GM12891 (cell line): ENCODE results near the gene TIAM1.

Experiments used
- DNase-seq: peaks from one replicate; pipeline ENCODE4 v3.0.0; 2011; ENCODE audit warnings: low spot score; ENCODE audit not compliant: insufficient read length
- FAIRE-seq: peaks from 2 replicates; lab custom pipeline; 2011; peaks lifted over from hg19 to GRCh38; lab: Jason Lieb, UNC
- PAX5 ChIP-seq: IDR thresholded peaks from 2 replicates; pipeline ENCODE4 v1.6.1; 2011; ENCODE audit warnings: low read length, moderate library complexity, mild to moderate bottlenecking; ENCODE audit not compliant: insufficient read depth, severe bottlenecking
- POLR2A ChIP-seq: IDR thresholded peaks from 2 replicates; pipeline ENCODE4 v1.6.1; 2011; ENCODE audit warnings: low read depth, low read length, control low read depth
- POLR2AphosphoS5 ChIP-seq: IDR thresholded peaks from 2 replicates; pipeline ENCODE4 v1.6.1; 2011; ENCODE audit warnings: low read depth, low read length, control low read depth
- POU2F2 ChIP-seq: IDR thresholded peaks from 2 replicates; pipeline ENCODE4 v1.6.1; 2011; ENCODE audit warnings: low read depth, mild to moderate bottlenecking, control low read depth, low read length, moderate library complexity
- SPI1 ChIP-seq: IDR thresholded peaks from 2 replicates; pipeline ENCODE4 v1.6.1; 2011; ENCODE audit warnings: low read depth, low read length, control low read depth
- TAF1 ChIP-seq: IDR thresholded peaks from 2 replicates; pipeline ENCODE4 v1.6.1; 2011; ENCODE audit warnings: low read depth, low read length, control low read depth

Gene TIAM1

DNA sequence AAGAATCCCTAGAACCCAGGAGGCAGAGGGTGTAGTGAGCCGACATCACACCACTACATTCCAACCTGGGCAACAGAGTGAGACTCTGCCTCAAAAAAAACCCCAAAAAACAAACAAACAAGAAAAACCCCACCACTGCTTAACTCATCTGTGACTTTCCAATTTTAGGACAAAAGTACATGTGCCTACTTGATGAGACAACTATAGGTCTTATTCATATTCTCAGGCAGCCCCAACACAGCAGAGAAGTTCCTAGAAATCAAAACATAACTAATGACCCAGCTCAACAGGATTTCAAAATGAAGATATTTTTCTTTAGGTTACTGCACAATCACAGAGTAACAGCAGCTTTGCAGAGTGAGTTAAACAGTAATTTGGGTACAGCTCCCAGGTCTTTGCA is 26.4 kb downstream of the TIAM1 start:
- no peak for FAIRE-seq
- no peak for DNase-seq
- TF ChIP-seq POLR2A, result no peak
- no peak for TF ChIP-seq POLR2AphosphoS5
- no peak for TF ChIP-seq PAX5

DNA sequence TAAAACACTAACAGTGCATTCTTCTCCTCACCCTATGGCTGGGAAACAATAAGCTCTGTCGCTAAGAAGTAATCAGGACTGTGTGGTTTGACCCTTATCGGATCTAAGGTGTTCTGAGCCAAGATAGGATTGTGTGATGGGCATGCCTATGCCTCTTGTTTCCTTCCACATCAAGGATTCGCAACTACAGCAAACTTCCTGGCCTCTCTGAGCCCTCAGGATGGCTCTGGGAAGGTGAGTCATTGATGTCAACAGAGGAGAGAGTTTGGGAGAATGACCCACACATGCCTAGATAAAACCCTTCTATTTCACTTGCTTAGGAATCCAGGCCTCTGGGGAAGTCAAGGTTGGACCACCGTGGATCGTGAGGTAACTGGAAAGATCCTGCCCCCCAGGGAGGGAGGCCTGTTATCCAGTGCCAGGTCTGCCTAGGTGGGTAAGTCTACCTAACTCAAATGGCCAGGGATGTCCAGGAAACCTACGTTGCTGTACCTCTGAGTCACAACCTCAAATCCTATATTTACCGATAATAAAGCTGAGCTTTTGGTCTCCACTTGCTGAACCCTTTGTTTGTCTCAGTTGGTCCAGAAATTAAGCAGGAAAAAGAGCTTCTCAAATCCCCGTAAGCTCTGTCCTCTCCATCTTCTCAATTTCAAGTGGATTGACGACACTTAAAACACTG is 27.4 kb downstream of the TIAM1 start:
- FAIRE-seq, result no peak
- no peak for DNase-seq
- TF ChIP-seq POLR2AphosphoS5, result no peak
- no peak for TF ChIP-seq PAX5
- no peak for TF ChIP-seq POU2F2
- no peak for TF ChIP-seq TAF1
- no peak for TF ChIP-seq SPI1
- no peak for TF ChIP-seq POLR2A

DNA sequence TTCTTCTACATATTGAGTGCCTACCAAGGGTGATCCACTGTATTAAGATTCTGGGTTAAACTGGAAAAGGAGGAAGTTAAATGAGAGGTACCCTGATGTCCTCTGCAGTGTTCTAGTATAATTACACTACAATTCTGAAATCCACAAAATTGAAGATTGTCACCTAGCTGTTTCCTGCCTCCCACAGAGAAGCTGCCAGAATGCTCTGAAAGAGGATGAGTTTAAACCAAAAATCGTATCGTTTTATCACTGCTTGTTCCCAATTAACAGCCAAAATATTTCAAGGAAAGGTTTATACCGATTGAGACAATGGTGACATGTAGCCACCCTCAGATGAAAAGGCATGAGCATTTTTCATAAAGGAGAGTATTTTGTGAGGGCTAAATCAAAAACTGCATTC is 28.0 kb downstream of the TIAM1 start:
- no peak for FAIRE-seq
- DNase-seq, result no peak
- TF ChIP-seq POLR2AphosphoS5 (no peak), SPI1 (no peak), POU2F2 (no peak), TAF1 (no peak), PAX5 (no peak), POLR2A (no peak)

DNA sequence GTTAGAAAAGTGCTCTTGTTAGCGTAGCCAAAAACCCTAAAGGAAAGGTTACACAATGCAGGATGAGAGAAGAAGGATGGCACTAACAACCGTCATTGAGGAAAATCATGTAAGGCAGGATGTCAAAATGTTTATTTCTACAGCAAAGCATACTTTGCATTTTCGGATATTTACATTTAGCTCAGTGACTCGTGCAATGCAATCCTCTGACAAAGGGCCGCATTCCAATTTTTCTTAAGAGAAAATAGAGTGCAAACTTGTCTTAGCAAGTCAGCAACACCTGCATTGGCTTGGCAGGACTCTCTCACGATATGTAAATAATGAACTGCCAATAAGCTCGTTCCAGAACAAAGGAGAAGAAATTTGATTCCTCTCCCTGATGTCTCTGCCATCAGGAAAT is 33.3 kb downstream of the TIAM1 start:
- TF ChIP-seq POU2F2 (no peak), POLR2A (no peak), SPI1 (no peak), POLR2AphosphoS5 (no peak), TAF1 (no peak), PAX5 (no peak)
- DNase-seq (no peak), FAIRE-seq (no peak)

DNA sequence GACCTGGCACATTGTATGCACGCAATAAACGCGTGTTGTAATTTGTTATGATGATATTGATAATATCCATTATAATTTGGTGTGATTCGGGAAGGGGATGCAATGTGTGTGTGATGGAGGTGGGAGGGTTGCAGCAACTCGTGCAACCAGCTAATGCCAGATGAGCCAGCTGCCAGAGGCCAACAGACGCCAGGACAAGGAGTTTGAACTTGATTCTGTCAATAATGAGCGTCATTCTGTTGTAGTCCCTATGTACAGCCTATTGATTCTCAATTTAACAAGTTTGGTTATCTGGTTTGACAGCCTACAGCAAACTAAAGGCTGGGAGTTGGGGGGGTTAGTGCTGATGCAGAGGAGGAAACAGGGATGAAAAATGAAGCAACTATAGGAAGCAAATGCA is 35.5 kb downstream of the TIAM1 start:
- no peak for DNase-seq
- no peak for FAIRE-seq
- TF ChIP-seq POLR2A (no peak), TAF1 (no peak), POU2F2 (no peak), POLR2AphosphoS5 (no peak), SPI1 (no peak), PAX5 (no peak)

GRCh38 chr21:31305888-31306287 is 38.2 kb downstream of the TIAM1 start:
- DNase-seq, result no peak
- TF ChIP-seq PAX5 (no peak), TAF1 (no peak), SPI1 (no peak), POLR2A (no peak), POU2F2 (no peak), POLR2AphosphoS5 (no peak)
- FAIRE-seq, result no peak

DNA sequence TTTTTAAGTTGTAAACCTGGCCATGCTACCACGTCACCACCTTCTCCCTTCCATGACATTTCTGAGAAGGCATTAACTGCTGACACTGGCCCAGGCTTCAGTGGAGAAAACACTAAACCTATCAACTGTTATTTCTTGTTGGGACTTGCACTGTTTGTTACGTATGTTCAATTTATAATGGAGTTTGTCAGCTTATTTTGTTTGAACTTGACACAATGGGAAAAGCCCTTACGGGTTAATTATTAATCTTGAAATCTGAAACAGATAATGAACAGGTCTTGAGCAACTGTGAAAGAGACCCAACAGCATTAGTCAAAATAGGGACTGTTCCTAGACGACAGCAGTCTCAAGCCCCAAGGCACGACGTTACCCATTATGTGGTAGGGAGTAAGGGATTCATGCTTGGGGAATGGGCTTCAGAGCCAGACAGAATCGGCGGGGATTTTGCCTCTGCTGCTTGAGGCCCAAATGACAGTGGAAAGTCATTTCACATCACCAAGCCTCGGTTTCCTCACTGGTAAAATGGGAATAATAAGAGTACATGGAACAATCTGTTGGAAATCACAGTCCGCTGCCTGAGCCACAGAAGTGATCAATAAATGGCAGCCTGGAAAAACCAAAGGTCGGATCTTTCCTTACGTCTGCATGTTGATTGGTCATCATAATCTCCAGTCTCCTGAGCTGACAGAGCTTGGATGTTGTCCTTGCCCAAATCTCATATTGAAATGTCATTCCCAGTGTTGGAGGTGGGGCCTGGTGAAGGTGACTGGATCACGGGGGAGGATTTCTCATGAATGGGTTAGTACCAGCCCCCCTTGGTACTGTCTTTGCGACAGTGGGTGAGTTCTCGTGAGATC is 44.5 kb downstream of the TIAM1 start:
- no peak for FAIRE-seq
- DNase-seq, result no peak
- TF ChIP-seq SPI1 (no peak), POLR2A (no peak), POU2F2 (no peak), POLR2AphosphoS5 (no peak), PAX5 (no peak), TAF1 (no peak)

GRCh38 chr21:31298618-31299269 is 45.3 kb downstream of the TIAM1 start:
- DNase-seq (no peak), FAIRE-seq (no peak)
- TF ChIP-seq SPI1, result no peak
- TF ChIP-seq TAF1, result no peak

DNA sequence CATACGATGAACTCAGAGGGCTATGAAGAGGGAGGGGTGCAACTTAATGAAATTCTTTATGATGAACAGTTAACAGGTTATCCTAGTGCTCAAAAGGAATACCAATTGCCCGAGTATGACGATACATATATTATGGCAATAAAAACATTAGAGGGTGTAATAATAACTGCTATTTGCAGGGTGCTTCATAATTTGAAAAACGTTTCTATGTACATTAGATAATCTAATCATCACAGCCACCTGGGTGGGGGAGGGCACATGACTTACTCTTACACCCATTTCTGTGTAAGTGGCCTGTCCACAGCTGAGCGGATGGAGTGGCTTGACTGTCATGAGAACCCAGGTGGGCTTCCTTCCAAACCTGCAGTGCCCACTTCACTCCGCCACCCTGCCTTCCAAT is 46.3 kb downstream of the TIAM1 start:
- FAIRE-seq, result no peak
- no peak for DNase-seq
- TF ChIP-seq POLR2AphosphoS5 (no peak), TAF1 (no peak), POU2F2 (no peak), SPI1 (no peak), POLR2A (no peak), PAX5 (no peak)

- TF ChIP-seq POLR2AphosphoS5, result no peak
- no peak for TF ChIP-seq PAX5
- no peak for TF ChIP-seq SPI1
- TF ChIP-seq POU2F2, result no peak
- TF ChIP-seq POLR2A, result no peak
- no peak for TF ChIP-seq TAF1
- FAIRE-seq, result no peak
- no peak for DNase-seq
Measured at GRCh38 chr21:31295676-31296075, 48.4 kb downstream of the TIAM1 start.
